CD4-positive, alpha-beta T cell treated with Interferon alpha-2 for 1 hour (primary cell): ENCODE measurements around the gene CEP83.
"Not testable (repeated sequence)": the region's sequence is repeated elsewhere in the genome, so short reads cannot be mapped to it uniquely, and the experiment has no call there.

Experiments
- DNase-seq, 2 donors: peaks; one replicate each; pipeline ENCODE4 v3.0.0-alpha.2; 2020 to 2022

CEP83 gene

DNA sequence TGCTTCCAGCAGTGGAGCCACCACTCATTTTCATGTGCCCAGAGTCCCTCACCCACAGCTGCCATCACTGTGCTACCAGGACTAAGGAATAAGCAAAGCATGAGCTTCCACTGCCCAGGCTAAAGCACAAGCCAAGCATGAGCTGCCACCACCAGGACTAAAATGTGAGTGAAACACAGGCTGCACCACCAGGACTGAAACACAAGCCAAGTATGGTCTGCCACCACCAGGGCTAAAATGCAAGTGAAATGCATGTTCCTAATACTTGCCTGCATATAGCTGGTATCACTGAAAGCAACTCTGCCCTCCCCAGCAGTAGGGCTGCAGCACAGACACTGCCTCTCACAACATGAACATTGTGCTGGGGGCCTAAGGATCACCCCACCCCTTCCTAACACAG, 30.0 kb downstream of the CEP83 start:
- no peak for DNase-seq

DNA sequence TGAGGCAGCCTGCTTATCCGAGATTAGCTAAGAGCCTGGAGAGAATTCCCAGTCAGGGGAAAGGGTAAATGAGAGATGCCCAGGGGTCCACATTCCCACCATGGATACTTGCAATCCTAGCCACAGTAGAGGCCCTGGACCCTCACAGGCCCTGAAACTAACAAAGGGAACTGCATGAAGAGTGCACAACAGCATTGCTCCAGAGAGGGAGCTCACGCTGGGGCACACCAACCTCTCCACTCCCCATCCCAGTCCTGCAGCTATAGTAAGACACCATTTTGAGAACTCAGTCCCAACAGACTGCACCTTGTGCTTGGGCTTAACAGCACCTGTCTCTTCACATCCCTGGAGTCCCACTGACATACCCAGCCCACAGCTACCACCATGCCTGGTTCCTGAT, 30.5 kb downstream of the CEP83 start:
- DNase-seq: no peak

DNA sequence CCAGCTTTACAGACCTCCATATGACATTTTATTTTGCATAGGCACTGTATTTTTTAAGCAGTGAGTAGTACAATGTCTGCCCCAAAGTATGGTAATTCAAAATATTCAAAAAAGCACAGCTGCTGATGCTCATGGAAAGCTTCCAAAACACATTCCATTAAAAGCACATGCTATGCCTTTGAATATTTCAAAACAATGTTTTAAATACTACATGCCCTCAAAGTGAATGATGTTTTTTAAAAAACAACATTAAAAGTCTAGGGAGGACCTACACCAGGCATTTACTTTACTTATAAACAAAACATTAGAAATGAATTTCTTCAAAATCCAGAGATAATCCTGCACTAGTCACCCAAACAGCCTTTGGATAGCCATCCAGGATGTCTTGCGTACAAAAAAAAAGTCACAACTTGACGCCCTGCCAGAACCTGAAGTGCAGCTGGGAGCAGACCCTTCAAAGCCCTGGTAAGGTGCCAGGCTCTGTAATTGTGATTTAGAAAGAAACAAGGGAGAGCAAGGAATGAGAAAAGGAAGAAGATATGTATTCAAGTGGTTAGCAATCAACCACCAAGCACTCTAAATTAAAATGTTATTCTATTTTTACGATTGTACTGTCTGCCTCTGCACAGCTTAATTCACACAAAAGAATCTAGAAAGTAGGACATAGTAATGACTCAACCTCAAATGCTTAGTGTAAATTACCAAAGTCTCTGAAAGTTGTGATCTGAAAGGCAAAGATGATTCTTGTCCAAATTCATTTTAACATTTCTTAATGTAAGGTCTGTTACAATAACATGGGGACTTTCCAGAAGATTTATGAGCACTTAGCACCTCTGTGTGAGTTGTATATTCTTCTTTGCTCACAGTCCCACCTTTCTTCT, 31.9 kb downstream of the CEP83 start:
- DNase-seq: no peak

DNA sequence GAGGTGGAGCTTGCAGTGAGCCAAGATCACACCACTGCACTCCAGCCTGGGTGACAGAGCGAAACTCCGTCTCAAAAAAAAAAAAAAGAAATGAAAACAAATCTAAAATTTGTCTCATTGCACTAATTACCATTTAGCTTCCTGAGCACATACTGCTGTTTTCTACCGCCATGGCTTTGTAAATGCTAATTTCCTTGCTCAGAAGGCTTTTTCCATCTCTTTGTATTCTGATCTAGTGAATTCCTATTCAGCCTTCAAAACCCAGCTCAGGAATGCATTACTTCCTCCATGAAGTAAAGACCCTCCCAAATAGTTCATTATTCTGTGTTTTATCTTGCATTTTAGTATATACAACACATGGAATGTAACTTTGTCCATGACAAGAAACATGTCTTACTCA, 33.6 kb downstream of the CEP83 start:
- DNase-seq: no peak

DNA sequence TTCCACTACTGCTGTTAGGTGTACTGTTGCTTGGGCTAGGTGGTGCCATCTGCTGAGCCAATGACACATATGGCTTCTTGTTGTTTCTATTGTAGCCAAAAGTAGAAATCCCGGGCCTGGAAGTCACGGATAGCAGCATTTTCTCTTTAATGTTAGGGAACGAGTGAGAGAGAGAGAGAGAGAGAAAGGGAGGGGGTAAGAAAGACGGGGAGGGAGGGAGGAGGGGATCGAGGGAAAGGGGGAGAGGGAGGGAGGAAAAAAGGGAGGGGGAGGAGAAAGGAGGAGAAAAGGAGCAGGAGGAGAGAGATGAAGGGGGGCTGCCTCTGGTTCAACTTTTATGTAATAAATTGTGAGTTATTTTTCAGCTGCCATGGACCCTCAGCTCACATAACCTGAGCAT, 34.8 kb downstream of the CEP83 start:
- not testable (repeated sequence) for DNase-seq

DNA sequence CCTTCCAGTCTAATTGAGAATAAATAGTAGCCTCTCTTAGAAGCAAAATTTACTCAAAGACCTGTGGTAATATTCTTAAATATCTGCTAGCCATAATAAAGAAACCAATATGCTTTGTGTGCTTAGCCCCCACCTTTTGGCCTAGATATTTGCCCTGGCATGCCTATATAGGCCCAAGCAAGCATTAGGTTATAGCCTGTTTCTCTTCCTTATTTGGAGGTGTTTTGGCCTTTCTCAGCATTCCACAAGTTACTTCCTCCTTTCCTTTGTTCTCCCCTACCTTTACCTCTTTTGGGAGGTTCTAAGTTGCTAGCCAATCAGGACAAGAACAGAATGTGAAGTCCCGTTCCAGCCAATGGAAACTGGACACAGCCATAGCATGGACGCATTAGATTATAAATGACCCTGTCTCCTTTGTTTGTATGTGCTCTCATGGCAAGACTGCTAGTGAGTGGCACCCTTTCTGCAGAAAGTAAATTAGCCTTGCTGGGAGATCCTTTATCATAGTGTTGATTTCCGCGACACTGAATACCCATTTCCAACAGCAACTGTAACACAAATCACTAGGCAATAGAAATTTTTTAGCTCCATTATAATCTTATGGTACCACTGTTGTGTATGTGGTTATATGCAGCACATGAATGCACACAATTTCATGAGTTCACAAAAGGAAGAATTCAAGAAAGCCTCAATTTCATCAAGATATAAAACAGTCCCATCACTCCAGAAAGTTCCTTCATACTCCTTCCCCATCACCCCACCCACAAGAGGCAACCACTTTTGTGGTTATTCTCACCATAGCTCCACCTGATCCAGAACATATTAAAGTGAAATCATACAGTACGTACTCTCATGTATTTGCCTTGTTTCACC, 37.6 kb downstream of the CEP83 start:
- DNase-seq: no peak

DNA sequence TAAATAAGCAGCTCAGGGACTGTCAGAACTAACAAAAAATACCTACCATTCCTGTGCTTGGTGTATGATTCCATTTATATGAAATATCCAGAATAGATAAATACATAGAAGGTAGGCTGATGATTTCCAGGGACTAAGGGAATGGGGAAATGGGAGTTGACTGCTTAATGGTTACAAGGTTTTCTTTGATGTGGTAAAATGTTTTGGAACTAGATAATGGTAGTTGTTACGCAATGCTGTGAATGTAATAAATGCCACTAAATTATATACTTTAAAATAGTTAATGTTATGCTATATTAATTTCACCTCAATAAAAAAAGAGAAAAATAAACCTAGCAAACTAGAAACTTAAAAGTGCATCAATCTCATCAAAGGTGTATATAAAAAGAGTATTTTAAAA, 41.1 kb downstream of the CEP83 start:
- no peak for DNase-seq

DNA sequence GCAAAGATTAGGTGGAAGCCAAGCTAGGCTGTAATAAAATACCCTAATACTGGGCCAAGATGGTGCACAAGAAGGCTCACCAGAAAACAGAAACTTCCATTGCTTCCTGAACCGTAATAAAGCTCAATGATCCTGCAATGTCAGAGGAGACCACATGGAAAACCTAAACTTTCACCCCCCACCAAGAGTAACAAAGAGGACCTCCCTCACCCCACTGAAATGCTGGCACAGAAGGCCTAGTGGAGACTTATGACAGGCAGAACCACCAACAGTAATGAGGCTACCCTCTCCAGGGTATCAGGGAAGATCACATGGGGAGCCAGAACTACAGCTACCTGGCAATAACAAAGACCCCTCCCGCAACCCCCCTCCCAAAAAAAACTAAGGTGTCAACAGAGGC, 43.1 kb downstream of the CEP83 start:
- no peak for DNase-seq

DNA sequence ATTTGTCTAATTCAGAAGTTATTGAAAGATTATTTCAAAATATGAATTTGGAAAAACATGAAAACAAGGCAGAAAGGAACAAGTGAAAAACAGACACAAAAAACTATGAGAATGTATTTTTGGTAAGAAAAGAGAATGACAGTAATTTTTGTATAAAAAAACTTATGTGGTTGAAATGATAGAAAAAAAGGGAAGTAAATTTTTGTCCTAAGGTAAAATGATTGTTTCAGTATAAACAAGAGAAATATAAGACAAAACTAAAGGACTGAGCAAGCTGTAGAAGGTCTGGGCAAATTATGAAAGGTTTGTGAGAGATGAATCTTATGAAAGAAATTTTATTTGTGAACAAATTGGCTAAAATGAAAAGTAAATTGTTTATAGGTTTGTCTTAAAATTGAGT, 44.6 kb downstream of the CEP83 start:
- DNase-seq: no peak

DNA sequence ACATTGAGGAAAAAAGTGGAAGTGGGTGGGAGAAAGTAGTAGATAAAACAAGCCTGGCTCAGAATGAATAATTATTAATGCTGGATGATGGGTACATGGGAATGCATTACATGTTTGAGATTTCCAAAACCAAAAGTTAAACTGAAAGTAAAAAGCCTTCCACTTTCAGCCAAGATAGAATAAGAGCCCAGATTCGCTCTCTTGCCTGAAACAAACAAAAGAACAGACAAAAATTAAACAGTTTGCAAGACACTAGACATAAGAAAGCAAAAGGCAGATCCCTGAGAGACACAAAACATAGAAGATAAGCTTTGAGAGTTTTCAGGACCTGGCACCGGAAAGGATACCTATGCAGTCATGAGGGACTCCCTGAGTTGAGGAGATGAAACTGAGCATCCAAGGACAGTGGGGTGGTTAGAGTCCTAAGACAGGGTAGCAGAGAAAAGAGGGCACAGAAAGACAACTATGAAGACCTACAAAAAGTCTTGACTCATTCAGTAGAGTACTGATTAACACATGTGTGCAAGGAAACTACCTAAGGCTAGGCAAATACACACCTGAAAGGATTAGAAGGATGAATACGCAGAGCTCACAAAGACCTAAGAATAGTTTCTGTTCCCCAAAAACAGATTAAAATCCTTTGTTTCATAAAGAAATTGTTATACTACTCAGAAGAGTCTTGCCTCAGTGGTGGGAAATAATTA, 54.1 kb downstream of the CEP83 start:
- DNase-seq: no peak

DNA sequence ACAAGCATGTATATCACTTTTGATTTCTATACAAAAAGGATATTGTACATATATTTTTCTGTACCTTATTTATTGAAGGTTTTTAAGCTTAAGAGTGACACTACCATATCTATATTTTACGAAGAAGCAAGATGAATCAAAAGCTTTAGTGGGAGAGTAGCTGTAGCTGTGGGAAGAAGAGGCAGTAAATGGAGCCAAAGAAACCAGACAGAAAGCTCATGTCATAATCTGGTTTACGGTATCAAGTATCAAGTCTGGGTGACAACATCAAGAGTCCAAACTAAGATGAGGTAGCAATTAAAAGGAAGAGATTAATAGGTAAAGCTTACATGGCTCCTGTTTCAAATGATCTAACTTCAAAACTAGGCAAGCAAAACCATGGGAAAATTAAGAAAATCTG, 54.8 kb downstream of the CEP83 start:
- DNase-seq: no peak

DNA sequence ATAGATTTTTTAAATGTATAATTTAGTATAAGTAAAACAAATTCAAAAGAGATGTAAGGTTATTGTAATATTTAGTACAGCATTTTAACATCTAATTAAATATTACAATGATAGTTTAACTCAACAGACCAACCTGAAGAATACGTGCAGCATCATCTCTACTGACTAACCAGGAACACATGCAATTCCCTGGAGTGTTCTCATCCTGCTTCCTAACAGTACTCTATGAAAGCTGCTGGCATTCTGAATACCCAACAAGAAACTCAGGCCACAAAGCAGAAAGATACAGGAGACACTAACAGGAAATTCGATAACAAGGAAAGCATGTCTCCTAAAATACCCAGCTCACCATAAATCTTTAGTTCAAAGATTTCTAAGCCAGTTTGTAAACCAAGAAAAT, 58.3 kb downstream of the CEP83 start:
- DNase-seq: no peak

DNA sequence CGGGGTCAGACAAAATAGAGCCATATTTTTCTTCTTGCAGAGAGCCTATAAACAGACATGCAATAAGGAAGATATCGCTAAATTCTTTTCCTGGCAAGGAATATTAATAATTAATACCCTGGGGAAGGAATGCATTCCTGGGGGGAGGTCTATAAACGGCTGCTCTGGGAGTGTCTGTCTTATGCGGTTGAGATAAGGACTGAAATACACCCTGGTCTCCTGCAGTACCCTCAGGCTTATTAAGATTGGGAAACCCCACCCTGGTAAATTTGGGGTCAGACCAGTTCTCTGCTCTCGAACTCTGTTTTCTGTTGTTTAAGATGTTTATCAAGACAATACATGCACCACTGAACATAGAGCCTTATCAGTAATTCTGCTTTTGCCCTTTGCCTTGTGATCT, 61.0 kb downstream of the CEP83 start:
- DNase-seq: not testable (repeated sequence)

DNA sequence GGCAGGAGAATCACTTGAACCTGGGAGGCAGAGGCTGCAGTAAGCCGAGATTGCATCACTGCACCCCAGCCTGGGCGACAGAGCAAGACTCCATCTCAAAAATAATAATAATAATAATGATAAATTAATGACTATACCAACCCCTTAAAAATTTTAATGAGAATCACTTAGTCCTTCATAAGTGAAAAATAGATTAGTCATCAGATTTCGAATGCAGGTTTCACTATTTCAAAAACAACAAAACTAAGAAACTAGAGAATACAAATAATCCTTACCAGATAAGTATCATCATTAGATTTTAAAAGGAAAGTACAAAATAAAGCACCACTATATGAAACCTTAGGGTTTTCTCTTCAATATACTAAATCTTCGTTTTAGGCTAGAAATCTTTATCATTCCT, 62.3 kb downstream of the CEP83 start:
- no peak for DNase-seq

DNA sequence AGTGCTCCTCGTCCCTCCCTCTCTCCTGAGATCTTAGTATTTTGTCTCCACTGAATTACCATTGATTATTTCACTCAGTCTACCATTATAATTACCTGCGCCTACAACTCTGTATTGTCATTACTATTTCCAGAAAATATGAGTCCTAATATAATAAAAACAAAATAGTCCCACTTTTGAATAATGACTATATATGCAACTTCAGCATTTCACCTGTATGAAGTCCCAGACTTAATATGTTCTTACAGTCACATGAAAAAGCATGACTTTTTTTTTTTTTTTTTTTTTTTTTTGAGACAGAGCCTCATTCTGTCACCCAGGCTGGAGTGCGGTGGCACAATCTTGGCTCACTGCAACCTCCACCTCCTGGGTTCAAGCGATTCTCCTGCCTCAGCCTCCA, 63.7 kb downstream of the CEP83 start:
- DNase-seq: not testable (repeated sequence)

DNA sequence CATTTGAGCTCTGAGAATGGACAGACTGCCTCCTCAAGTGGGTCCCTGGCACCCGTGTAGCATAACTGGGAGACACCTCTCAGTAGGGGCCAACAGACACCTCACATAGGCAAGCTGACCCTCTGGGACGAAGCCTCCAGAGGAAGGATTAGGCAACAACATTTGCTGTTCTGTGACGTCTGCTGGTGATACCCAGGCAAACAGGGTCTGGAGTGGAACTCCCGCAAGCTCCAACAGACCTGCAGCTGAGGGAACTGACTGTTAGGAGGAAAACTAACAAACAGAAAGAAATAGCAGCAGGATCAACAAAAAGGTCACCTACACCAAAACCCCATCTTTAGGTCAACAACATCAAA, 69.6 kb downstream of the CEP83 start:
- no peak for DNase-seq

DNA sequence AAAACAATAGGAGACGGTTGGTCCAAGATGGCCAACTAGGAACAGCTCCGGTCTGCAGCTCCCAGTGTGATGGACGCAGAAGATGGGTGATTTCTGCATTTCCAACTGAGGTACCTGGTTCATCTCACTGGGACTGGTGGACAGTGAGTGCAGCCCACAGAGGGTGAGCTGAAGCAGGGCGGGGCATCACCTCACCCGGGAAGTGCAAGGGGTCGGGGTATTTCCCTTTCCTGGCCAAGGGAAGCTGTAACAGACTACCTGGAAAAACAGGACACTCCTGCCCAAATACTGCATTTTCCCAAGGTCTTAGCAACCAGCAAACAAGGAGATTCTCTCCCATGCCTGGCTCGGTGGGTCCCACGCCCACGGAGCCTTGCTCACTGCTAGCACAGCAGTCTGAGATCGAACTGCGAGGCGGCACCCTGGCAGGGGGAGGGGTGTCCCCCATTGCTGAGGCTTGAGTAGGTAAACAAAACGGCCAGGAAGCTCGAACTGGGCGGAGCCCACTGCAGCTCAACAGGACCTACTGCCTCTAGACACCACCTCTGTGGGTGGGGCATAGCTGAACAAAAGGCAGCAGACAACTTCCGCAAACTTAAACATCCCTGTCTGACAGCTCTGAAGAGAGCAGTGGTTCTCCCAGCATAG, 70.1 kb downstream of the CEP83 start:
- DNase-seq: not testable (repeated sequence)

DNA sequence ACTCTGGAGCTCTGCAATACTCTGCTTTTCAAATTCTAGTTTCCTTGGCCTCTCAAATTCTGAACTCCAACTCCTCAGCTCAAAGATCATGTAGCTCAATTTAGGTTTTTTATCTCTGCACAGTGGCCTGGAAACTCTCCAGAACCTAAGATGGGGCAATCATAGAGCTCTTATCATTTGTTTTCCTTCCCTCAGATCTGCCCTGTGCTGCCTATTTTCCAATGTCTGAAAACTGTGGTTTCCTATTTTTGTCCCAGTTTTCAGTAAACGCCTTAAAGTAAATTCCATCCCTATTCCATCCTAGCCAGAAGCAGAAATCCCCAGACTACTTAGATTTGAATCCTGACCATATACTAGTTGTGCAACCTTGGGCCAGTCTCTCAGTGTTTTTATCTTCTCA, 73.2 kb downstream of the CEP83 start:
- no peak for DNase-seq

DNA sequence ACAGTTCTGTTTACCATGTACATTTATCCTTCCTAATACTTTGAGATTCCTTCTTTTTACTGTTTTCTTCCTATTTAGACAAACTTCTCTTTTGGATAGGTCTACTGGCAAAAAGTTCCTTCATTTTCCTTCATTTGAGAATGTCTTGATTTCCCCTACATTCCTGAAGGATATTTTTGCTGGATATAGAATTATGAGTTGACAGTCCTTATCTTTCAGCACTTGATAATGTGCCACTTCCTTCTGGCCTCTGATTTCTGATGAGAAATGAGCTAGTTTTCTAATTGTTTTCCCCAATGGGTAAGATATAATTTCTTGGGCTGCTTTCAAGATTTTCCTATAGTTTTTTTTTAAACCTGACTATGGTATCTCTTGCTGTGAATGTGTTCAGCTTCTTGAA, 75.6 kb downstream of the CEP83 start:
- DNase-seq: no peak

DNA sequence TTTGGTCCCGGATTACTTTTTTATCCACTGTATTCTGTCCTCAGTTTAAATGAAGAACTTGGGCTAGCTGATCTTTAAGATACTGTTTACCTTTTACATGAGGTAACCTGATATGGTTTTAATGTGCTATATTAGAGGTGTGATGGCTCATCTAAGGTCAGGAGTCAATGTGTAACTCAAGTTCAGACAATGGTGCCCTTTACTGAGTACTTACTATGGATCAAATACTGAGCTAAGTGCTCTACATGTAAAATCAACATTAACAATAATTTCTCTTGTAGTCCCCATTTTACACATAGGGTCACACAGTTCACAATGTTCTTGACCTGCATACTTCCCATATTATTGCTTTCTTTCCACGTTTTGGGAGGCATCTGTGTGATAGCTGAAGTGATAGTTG, 79.2 kb downstream of the CEP83 start:
- no peak for DNase-seq

DNA sequence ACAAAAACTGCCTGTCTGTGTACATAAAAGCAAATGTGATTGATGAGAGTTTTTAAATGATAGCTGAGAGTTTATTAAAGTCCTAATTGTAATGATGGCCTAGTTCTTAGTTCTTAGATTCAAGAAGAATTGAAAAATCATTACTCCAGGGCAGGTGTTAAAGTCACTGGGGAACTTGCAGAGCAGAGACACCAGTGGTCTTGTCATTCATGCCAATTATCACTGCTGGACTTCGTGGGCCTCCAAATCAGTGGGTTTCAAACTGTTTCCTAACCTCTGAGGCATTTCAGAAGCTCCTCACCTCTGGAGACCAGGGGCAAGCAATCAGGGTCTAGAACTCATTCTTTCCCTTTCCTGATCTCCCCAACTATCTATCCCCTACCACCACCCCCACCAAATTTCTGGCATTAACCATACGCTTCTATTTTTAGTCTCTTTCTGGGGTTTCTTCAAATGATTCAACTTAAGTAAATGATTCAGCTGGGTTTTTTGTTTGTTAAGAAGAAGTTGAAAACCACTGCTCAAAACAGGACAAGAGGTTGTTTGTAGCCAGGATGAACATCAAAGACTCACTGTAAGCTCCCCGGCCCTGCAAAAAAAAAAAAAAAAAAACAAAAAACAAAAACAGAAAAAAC, 80.1 kb downstream of the CEP83 start:
- no peak for DNase-seq

DNA sequence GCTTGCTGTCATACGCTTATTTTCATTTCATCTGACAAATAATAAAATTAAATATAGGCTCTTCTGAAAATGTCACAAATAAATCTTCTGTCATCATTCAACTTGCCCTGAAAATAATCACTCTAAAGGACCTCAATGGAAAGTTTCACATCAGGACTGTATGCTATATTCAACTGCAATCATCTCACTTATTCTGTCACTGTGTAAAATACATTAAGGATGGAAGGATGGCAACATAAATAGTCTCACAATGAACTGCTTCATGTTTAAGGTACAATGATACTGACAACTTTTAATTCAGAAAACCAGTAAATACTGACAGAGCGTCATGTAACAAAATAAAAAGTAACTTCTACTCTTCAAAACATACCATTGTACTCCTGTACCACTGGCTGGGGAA, 82.1 kb downstream of the CEP83 start:
- no peak for DNase-seq

DNA sequence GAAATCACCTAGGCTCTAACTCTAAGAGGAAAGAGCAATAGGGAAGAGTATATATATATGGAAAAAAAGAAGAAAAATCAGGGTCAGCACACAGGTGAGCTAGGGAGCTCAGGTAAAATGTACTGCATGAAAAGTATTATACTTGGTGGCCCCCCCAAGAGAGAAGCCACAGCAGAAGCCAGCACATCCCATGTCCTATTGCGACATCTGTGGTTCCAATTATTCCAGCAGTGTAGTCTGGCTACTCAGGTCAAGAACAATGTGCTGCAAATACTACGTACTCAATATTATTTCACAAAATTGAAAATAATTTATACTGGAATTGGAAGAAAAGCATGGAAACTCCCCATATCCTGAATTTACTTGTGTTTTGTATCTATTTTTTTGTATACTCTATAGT, 85.5 kb downstream of the CEP83 start:
- no peak for DNase-seq
